NT2/D1 (cell line): ENCODE measurements around the gene C16orf96.

Experiments
- DNase-seq: peaks from one replicate; pipeline ENCODE4 v3.0.0-alpha.2; 2011; ENCODE audit warnings: low read depth, low spot score
- H3K27me3 ChIP-seq: 2 replicates; pipeline ENCODE4 v1.6.0; 2011; ENCODE audit warnings: mild to moderate bottlenecking; ENCODE audit not compliant: insufficient read length, insufficient read depth
- H3K36me3 ChIP-seq: 2 replicates; pipeline ENCODE4 v1.6.1; 2011; ENCODE audit warnings: mild to moderate bottlenecking, low read length, mixed read lengths; ENCODE audit not compliant: insufficient read depth, insufficient read length
- H3K4me1 ChIP-seq: 2 replicates; pipeline ENCODE4 v1.5.1; 2011; ENCODE audit not compliant: insufficient read depth, insufficient read length
- H3K4me3 ChIP-seq: 2 replicates; pipeline ENCODE4 v1.5.1; 2011; ENCODE audit warnings: low read depth; ENCODE audit not compliant: insufficient read length
- H3K9ac ChIP-seq: 2 replicates; pipeline ENCODE4 v1.6.0; 2011; ENCODE audit warnings: low read depth; ENCODE audit not compliant: insufficient read length
- H3K9me3 ChIP-seq: 2 replicates; pipeline ENCODE4 v1.5.1; 2011; ENCODE audit warnings: mild to moderate bottlenecking, low read length; ENCODE audit not compliant: insufficient read depth
- SUZ12 ChIP-seq: IDR thresholded peaks from 2 replicates; pipeline ENCODE4 v1.6.1; 2011; ENCODE audit not compliant: insufficient read length, insufficient read depth; ENCODE audit errors: extremely low read depth
- YY1 ChIP-seq: IDR thresholded peaks from 2 replicates; pipeline ENCODE4 v1.6.1; 2011; ENCODE audit not compliant: insufficient read length, insufficient read depth
- ZNF274 ChIP-seq: IDR thresholded peaks from 2 replicates; pipeline ENCODE4 v1.6.1; 2011; ENCODE audit warnings: mild to moderate bottlenecking, low read depth, low read length

C16orf96 gene

DNA sequence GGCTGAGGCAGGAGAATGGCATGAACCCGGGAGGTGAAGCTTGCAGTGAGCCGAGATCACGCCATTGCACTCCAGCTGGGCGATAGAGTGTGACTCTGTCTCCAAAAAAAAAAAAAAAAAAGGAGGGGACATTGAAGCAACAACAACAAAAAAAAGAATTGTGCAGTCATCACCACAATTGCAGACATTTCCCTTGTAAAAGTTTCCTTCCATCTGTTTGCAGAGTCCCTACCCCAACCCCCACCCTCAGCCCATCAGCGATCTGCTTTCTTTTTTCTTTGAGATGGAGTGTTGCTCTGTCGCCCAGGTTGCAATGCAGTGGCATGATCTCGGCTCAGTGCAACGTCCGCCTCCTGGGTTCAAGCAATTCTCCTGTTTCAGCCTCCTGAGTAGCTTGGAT, 72.1 kb downstream of the C16orf96 start:
- Histone ChIP-seq H3K4me3 (no peak overlapping the region), H3K9me3 (peaks cover 20% of the 10 kb centered on the region), H3K27me3 (no peaks in the 10 kb centered on the region), H3K36me3 (peaks cover 17% of the 10 kb centered on the region), H3K9ac (no peak overlapping the region), H3K4me1 (peaks cover 8% of the 10 kb centered on the region)
- DNase-seq: no peak
- no peak for TF ChIP-seq YY1

DNA sequence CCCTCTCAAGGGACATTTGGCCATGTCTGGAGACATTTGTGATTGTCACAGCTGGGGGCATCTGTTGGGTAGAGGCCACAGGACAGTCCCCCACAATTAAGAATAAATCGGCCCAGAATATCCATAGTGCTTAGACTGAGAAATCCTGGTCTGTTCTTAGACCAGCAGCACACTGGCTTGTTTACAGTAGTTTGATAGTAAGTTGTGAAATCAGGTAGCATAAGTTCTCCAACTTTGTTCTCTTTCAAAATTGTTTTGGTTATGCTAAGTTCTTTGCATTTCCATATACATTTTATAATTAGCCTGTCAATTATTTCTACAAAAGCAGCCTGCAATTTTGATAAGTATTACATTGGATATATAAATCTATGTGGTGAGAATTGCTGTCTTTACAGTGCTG, 75.3 kb downstream of the C16orf96 start:
- TF ChIP-seq YY1: no peak
- no peak for TF ChIP-seq ZNF274
- TF ChIP-seq SUZ12: no peak
- no peak overlapping the region for H3K4me3 ChIP-seq
- H3K27me3 ChIP-seq: no peaks in the 10 kb centered on the region
- no peak for DNase-seq
- peaks cover 19% of the 10 kb centered on the region for H3K9me3 ChIP-seq
- H3K4me1 ChIP-seq: peaks cover 2% of the 10 kb centered on the region
- peaks cover 29% of the 10 kb centered on the region for H3K36me3 ChIP-seq
- no peak overlapping the region for H3K9ac ChIP-seq

DNA sequence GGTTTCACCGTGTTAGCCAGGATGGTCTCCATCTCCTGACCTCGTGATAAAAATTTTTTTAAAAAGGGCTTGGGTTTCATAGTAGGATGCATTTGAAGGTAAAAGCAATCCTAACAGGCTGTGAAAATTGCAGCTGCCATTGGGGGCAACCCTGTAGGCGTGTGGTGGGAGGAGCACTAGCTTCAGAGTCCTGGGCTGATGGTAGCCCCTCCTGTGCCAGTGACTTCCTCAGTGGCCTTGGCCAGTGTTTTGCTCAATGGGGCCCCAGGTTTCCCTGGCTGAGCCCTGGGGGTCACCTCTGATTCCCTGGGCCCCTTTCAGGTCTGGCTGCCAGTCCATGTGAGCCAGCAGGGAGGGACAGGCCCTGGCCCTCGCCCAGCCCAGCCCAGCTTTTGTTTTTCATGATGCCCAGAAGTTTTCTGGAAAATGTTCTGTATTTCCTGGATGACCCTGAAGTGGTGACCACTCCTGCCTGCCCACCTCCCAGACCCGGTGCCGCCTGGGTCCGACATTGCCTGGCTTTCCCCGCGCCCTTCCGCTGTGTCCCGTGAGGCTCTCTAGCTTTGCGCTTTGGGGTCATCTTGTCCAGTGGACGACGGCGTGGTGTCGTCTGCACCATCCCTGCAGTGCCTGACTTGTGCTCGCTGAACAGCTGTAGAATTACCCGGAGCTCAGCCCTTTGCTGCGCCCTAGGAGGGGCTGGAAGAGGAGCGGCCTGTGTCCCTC, 77.9 kb downstream of the C16orf96 start:
- peaks cover 2% of the 10 kb centered on the region for H3K4me1 ChIP-seq
- no peaks in the 10 kb centered on the region for H3K27me3 ChIP-seq
- no peak overlapping the region for H3K4me3 ChIP-seq
- no peak for DNase-seq
- TF ChIP-seq ZNF274 (no peak), SUZ12 (no peak), YY1 (no peak)
- H3K36me3 ChIP-seq: peaks cover 40% of the 10 kb centered on the region
- H3K9me3 ChIP-seq: peaks cover 12% of the 10 kb centered on the region
- no peak overlapping the region for H3K9ac ChIP-seq

DNA sequence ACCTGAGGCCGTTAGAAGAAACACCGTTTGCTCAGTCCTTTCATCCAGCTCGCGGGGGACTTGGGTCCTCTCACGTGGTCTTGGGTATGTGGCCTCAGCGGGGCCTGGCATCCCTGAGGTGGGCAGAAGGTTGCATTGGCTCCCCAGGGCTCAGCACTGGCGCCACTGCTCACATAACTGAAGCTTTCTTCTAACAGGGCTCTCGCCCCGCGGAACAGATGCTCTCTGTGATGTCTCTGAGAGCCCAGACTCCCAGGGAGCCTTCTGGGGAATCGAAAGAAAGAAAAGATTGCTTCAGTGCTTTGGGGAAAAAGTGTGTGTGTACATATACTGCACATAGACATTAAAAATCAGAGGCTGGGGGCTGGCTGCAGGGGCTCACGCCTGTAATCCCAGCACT, 78.6 kb downstream of the C16orf96 start:
- TF ChIP-seq YY1: no peak

DNA sequence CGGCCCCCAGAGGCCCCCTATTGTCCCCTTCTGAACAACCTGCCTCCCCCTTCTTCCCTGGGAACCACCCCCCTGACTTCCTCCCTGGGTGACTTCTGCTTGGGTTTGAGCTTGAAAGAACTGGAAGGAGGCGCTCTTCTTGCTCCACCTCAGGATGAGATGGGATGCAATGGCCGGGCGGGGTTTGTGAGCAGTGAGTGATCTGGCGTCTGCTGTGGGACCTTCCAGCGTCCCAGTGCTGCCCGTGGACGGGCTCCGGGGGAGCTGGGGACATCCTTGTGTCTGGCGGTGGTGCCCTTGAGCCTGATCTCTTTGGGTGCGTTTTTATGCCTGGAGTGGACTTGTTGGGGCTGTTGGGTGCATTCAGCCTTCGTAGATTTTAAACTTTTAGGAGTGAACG, 80.1 kb downstream of the C16orf96 start:
- no peak for DNase-seq
- Histone ChIP-seq H3K9ac (no peak overlapping the region), H3K36me3 (peaks cover 45% of the 10 kb centered on the region), H3K4me3 (no peak overlapping the region), H3K27me3 (no peaks in the 10 kb centered on the region), H3K9me3 (peaks cover 6% of the 10 kb centered on the region), H3K4me1 (peaks cover 16% of the 10 kb centered on the region)
- TF ChIP-seq ZNF274 (no peak), SUZ12 (no peak), YY1 (no peak)

More for the DNA sequence above, 78.6 kb downstream of the C16orf96 start:
- no peaks in the 10 kb centered on the region for H3K27me3 ChIP-seq
- peaks cover 12% of the 10 kb centered on the region for H3K9me3 ChIP-seq
- peaks cover 4% of the 10 kb centered on the region for H3K4me1 ChIP-seq
- no peak overlapping the region for H3K9ac ChIP-seq
- H3K4me3 ChIP-seq: no peak overlapping the region
- no peak for DNase-seq
- H3K36me3 ChIP-seq: peaks cover 44% of the 10 kb centered on the region

DNA sequence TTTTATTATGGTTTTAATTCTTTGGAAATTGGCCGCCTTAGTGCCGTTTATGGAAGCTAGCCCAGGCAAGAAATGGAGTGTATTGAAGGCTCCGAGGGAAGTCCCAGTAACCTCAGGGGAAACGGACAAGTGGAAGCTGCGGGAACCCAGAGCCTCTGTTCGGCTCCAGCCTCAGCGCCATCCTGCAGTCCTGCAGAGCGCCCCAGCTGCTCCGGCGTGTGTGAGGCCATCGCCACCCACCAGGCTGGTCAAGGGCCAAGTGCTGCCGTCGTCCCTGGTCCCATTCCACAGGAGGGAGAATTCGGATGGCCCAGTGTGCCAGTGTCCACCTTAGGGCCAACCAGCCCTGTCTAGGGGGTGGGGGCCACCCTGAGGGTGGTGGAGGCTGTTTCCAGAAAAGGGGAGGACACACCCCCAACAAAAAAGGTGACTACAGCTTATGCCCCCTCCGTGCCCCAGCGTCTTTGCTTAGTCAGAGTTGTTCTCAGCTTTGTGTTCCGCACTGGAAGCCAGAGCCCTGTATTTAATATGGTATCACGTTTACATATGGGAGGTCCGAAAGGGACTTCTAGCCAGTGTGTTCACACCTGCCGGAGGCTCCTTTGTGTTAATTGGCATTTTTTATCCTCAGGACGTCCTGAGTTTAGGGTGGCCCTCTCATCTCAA, 81.5 kb downstream of the C16orf96 start:
- DNase-seq: no peak

DNA sequence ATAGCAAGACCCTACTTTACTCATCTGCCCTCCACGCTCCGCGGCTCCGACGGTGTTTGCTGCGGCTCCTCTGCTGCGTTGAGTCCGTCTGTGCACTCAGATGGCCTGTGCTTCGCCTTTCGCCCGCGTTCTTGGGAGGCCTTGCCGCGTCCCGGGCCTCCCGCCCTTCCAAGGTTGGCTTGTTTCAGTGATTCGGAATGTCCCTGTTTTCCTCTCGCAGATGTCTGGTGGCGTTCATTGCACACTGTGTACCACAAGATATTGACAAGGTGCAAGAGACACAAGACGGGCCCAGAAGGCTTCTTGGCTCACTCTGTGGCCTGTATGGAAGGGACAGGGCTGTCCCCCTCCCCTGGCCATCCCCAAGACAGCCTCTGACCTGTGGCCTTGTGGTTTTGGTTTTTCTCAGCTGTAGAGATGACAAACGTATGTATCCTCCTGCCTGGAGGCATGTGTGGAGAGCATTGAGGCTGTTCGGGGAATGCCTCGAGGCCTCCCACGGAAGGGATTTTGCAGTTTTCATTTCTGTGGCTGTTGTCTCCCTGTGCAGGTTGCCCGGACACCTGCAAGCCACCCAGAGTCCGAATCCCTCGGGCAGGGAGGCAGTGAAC, 83.9 kb downstream of the C16orf96 start:
- H3K4me1 ChIP-seq: peaks cover 14% of the 10 kb centered on the region
- no peaks in the 10 kb centered on the region for H3K27me3 ChIP-seq
- TF ChIP-seq ZNF274: no peak
- TF ChIP-seq YY1: no peak
- TF ChIP-seq SUZ12: no peak
- no peaks in the 10 kb centered on the region for H3K9me3 ChIP-seq
- H3K9ac ChIP-seq: no peak overlapping the region
- DNase-seq: no peak
- H3K4me3 ChIP-seq: no peak overlapping the region
- peaks cover 45% of the 10 kb centered on the region for H3K36me3 ChIP-seq

More for the DNA sequence above, 81.5 kb downstream of the C16orf96 start:
- H3K4me1 ChIP-seq: peaks cover 16% of the 10 kb centered on the region
- no peak overlapping the region for H3K4me3 ChIP-seq
- peak overlapping the region; percentile 21 for H3K9ac ChIP-seq
- no peaks in the 10 kb centered on the region for H3K27me3 ChIP-seq
- H3K9me3 ChIP-seq: no peaks in the 10 kb centered on the region
- H3K36me3 ChIP-seq: peaks cover 47% of the 10 kb centered on the region
- TF ChIP-seq ZNF274 (no peak), YY1 (no peak), SUZ12 (no peak)
